ENCODE measurements around the gene PTPRK. TPM values are rescaled to one million over a fixed set of nuclear protein-coding genes. Genes with fewer than 3 reads are reported as not detected.

PTPRK gene
- total and polyA plus RNA-seq, 2 of the 8 experiments (the other 6 are each of a cell fraction or from before 2014, with no cell fraction given) = 11.4 to 47.3 TPM

DNA sequence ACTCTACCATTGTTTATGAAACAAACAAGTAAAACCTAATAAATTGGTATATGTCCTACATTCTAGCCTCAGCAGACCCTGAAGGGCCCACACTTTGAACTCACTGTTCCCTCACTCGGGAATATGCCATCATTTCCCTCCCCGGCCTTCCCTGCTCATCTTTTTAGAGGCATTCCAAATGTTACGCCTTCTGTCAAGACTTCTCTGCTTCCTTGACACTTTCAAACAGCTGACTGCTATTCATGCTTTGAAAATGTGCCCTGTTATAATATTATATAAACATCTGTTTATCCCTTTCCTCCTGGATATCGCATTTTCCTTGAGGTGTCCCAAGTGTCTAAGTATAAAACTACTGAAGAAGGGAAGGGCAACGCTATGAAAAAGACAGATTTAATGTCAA, 370.0 kb downstream of the PTPRK start (continued):
- TF ChIP-seq, protein P1, sequence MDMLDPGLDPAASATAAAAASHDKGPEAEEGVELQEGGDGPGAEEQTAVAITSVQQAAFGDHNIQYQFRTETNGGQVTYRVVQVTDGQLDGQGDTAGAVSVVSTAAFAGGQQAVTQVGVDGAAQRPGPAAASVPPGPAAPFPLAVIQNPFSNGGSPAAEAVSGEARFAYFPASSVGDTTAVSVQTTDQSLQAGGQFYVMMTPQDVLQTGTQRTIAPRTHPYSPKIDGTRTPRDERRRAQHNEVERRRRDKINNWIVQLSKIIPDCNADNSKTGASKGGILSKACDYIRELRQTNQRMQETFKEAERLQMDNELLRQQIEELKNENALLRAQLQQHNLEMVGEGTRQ (IDR thresholded peaks at IDR 0.05; ENCODE audit: low read length) = no peak
- TF ChIP-seq SUZ12 (IDR thresholded peaks at IDR 0.05; ENCODE audit: low read length) (no peak), BRCA1 (IDR thresholded peaks at IDR 0.05; ENCODE audit: low read depth, low read length) (no peak), RFX5 (IDR thresholded peaks at IDR 0.05; ENCODE audit: borderline replicate concordance, low read depth, low read length) (no peak), TBP (IDR thresholded peaks at IDR 0.05; ENCODE audit: low read depth, low read length) (no peak), FOSL1 (IDR thresholded peaks at IDR 0.05; ENCODE audit: insufficient read depth, low read depth, low read length) (no peak), RXRA (IDR thresholded peaks at IDR 0.05; ENCODE audit: insufficient read depth, low read depth, low read length) (no peak)
- TF ChIP-seq, protein P2, sequence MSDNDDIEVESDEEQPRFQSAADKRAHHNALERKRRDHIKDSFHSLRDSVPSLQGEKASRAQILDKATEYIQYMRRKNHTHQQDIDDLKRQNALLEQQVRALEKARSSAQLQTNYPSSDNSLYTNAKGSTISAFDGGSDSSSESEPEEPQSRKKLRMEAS (IDR thresholded peaks at IDR 0.05) = no peak
- TF ChIP-seq, protein P3, sequence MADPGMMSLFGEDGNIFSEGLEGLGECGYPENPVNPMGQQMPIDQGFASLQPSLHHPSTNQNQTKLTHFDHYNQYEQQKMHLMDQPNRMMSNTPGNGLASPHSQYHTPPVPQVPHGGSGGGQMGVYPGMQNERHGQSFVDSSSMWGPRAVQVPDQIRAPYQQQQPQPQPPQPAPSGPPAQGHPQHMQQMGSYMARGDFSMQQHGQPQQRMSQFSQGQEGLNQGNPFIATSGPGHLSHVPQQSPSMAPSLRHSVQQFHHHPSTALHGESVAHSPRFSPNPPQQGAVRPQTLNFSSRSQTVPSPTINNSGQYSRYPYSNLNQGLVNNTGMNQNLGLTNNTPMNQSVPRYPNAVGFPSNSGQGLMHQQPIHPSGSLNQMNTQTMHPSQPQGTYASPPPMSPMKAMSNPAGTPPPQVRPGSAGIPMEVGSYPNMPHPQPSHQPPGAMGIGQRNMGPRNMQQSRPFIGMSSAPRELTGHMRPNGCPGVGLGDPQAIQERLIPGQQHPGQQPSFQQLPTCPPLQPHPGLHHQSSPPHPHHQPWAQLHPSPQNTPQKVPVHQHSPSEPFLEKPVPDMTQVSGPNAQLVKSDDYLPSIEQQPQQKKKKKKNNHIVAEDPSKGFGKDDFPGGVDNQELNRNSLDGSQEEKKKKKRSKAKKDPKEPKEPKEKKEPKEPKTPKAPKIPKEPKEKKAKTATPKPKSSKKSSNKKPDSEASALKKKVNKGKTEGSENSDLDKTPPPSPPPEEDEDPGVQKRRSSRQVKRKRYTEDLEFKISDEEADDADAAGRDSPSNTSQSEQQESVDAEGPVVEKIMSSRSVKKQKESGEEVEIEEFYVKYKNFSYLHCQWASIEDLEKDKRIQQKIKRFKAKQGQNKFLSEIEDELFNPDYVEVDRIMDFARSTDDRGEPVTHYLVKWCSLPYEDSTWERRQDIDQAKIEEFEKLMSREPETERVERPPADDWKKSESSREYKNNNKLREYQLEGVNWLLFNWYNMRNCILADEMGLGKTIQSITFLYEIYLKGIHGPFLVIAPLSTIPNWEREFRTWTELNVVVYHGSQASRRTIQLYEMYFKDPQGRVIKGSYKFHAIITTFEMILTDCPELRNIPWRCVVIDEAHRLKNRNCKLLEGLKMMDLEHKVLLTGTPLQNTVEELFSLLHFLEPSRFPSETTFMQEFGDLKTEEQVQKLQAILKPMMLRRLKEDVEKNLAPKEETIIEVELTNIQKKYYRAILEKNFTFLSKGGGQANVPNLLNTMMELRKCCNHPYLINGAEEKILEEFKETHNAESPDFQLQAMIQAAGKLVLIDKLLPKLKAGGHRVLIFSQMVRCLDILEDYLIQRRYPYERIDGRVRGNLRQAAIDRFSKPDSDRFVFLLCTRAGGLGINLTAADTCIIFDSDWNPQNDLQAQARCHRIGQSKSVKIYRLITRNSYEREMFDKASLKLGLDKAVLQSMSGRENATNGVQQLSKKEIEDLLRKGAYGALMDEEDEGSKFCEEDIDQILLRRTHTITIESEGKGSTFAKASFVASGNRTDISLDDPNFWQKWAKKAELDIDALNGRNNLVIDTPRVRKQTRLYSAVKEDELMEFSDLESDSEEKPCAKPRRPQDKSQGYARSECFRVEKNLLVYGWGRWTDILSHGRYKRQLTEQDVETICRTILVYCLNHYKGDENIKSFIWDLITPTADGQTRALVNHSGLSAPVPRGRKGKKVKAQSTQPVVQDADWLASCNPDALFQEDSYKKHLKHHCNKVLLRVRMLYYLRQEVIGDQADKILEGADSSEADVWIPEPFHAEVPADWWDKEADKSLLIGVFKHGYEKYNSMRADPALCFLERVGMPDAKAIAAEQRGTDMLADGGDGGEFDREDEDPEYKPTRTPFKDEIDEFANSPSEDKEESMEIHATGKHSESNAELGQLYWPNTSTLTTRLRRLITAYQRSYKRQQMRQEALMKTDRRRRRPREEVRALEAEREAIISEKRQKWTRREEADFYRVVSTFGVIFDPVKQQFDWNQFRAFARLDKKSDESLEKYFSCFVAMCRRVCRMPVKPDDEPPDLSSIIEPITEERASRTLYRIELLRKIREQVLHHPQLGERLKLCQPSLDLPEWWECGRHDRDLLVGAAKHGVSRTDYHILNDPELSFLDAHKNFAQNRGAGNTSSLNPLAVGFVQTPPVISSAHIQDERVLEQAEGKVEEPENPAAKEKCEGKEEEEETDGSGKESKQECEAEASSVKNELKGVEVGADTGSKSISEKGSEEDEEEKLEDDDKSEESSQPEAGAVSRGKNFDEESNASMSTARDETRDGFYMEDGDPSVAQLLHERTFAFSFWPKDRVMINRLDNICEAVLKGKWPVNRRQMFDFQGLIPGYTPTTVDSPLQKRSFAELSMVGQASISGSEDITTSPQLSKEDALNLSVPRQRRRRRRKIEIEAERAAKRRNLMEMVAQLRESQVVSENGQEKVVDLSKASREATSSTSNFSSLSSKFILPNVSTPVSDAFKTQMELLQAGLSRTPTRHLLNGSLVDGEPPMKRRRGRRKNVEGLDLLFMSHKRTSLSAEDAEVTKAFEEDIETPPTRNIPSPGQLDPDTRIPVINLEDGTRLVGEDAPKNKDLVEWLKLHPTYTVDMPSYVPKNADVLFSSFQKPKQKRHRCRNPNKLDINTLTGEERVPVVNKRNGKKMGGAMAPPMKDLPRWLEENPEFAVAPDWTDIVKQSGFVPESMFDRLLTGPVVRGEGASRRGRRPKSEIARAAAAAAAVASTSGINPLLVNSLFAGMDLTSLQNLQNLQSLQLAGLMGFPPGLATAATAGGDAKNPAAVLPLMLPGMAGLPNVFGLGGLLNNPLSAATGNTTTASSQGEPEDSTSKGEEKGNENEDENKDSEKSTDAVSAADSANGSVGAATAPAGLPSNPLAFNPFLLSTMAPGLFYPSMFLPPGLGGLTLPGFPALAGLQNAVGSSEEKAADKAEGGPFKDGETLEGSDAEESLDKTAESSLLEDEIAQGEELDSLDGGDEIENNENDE (IDR thresholded peaks at IDR 0.05; ENCODE audit: insufficient replicate concordance, low read length) = no peak
